Peyer's patch (tissue), 4 donors: ENCODE measurements around the gene NEURL1B.

Experiments used
- POLR2A ChIP-seq, 2 donors: fragments of 450-650 bp; IDR thresholded peaks; one replicate each; pipeline ENCODE4 v1.5.1; 2017; ENCODE audit warnings: antibody characterized with exemption in 2 of 2, mild to moderate bottlenecking in 2 of 2, moderate library complexity in 2 of 2
- TF ChIP-seq, protein P1 (sequence below), 6 experiments: fragments of 450-650 bp in 4 of 6; fragments of 200-600 bp in 2 of 6; sonication (generic) in 1 of 6; IDR thresholded peaks; one replicate each; pipeline ENCODE4 v1.5.1; 2017 to 2019; ENCODE audit warnings: antibody characterized with exemption in 6 of 6, mild to moderate bottlenecking in 3 of 6, moderate library complexity in 1 of 6

DNA sequence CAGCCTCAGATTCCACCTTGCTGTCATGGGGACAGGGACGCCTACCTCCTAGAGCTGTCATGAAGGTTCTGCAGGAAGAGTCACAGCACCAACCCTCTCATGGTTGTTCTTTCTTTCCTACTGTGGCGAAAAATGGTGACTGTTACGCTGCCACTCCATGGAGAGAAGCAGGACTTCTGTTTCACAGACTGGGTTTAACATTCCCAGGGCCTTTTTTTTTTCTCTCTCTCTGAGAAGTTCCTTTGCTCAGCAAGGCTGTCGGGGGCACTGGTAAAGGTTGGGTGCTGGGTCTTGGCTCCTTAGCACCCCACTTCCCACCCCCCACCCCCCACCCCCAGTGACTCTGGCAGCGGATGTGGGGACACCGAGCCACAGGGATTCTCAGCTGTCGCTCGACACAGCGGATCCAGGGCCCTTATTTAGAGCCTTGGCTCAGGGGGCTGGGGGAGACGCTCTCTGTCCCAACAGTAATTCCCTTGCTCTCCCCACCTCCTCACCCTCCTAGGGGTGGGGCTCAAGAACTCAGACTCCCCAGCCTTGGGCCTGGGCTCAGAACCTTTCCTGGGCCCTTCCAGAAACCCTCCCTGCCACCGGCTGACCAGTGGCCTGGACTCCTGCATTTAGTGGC, 95.6 kb downstream of the NEURL1B start:
- TF ChIP-seq, protein P1, sequence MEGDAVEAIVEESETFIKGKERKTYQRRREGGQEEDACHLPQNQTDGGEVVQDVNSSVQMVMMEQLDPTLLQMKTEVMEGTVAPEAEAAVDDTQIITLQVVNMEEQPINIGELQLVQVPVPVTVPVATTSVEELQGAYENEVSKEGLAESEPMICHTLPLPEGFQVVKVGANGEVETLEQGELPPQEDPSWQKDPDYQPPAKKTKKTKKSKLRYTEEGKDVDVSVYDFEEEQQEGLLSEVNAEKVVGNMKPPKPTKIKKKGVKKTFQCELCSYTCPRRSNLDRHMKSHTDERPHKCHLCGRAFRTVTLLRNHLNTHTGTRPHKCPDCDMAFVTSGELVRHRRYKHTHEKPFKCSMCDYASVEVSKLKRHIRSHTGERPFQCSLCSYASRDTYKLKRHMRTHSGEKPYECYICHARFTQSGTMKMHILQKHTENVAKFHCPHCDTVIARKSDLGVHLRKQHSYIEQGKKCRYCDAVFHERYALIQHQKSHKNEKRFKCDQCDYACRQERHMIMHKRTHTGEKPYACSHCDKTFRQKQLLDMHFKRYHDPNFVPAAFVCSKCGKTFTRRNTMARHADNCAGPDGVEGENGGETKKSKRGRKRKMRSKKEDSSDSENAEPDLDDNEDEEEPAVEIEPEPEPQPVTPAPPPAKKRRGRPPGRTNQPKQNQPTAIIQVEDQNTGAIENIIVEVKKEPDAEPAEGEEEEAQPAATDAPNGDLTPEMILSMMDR (IDR thresholded peaks at IDR 0.05) = no peak
- TF ChIP-seq POLR2A (IDR thresholded peaks at IDR 0.05) = no peak
